Neural progenitor cell (in vitro differentiated cells): ENCODE results near the gene TCOF1.

Source experiments
- CTCF ChIP-seq: fragments of 200-600 bp; sonication (generic); IDR thresholded peaks from 2 replicates; pipeline ENCODE4 v1.5.1; 2017; ENCODE audit warnings: antibody characterized with exemption, mild to moderate bottlenecking
- EZH2phosphoT487 ChIP-seq: fragments of 200-600 bp; sonication (generic); IDR thresholded peaks from 2 replicates; pipeline ENCODE4 v1.6.1; 2017; ENCODE audit warnings: antibody characterized with exemption

- TF ChIP-seq CTCF, result no peak
- TF ChIP-seq EZH2phosphoT487, result no peak
These were observed 45.0 kb upstream of the TCOF1 start for GRCh38 chr5:150312518-150312917.
